WTC11 (cell line): ENCODE data around the gene LPAR3. TPM values are rescaled to one million over a fixed set of nuclear protein-coding genes. Genes with fewer than 3 reads are reported as not detected.

Experiments used
- ATAC-seq: fragments of 200-7000 bp; cut with Tn5 transposase; 2 replicates; pipeline ENCODE4 v1.10.0; 2021; ENCODE audit warnings: mild to moderate bottlenecking, moderate library complexity
- CTCF ChIA-PET: fragments of 300-600 bp; sonication (Branson Sonifier 250); formaldehyde crosslinking; loops from one replicate; lab custom pipeline; 2021; ENCODE audit warnings: antibody characterized with exemption; lab: Charles Lee
- POLR2A ChIA-PET: fragments of 350-600 bp; sonication (Branson Sonifier 250); formaldehyde crosslinking; loops from one replicate; lab custom pipeline; 2021; ENCODE audit warnings: antibody characterized with exemption; lab: Charles Lee
- DNase-seq: peaks from one replicate; pipeline ENCODE4 v3.0.0; 2021; ENCODE audit warnings: low spot score
- H3K27ac Mint-ChIP-seq: 2 replicates; pipeline ENCODE4 v1.8.0; 2021; ENCODE audit warnings: mixed read lengths
- H3K27me3 Mint-ChIP-seq: 2 replicates; pipeline ENCODE4 v1.8.0; 2021; ENCODE audit warnings: low read depth, mild to moderate bottlenecking, moderate library complexity, mixed read lengths
- H3K36me3 Mint-ChIP-seq: 2 replicates; pipeline ENCODE4 v1.8.0; 2021; ENCODE audit warnings: mixed read lengths
- H3K4me1 Mint-ChIP-seq: 2 replicates; pipeline ENCODE4 v1.8.0; 2022; ENCODE audit warnings: mixed read lengths
- H3K4me3 Mint-ChIP-seq: 2 replicates; pipeline ENCODE4 v1.8.0; 2021; ENCODE audit warnings: mild to moderate bottlenecking, moderate library complexity, mixed read lengths
- H3K9me3 Mint-ChIP-seq: 2 replicates; pipeline ENCODE4 v1.8.0; 2021; ENCODE audit warnings: mixed read lengths
- ATF3 ChIP-seq: sonication (generic); formaldehyde crosslinking; conservative IDR thresholded peaks from 2 replicates; pipeline ENCODE4 v1.8.1; 2022; ENCODE audit warnings: mild to moderate bottlenecking, missing genetic modification reagents
- ESRRA ChIP-seq: sonication (generic); formaldehyde crosslinking; IDR thresholded peaks from 2 replicates; pipeline ENCODE4 v1.8.1; 2022; ENCODE audit warnings: mild to moderate bottlenecking, missing genetic modification reagents, borderline replicate concordance
- ETV6 ChIP-seq: sonication (generic); formaldehyde crosslinking; IDR thresholded peaks from 2 replicates; pipeline ENCODE4 v1.8.1; 2022; ENCODE audit warnings: mild to moderate bottlenecking, missing genetic modification reagents
- FOXJ3 ChIP-seq: sonication (generic); formaldehyde crosslinking; IDR thresholded peaks from 2 replicates; pipeline ENCODE4 v1.9.0; 2021; ENCODE audit warnings: missing genetic modification reagents, mild to moderate bottlenecking, borderline replicate concordance
- GABPB1 ChIP-seq: sonication (generic); formaldehyde crosslinking; IDR thresholded peaks from 2 replicates; pipeline ENCODE4 v1.8.1; 2023; ENCODE audit warnings: mild to moderate bottlenecking, missing genetic modification reagents
- GTF2I ChIP-seq: fragments of 250-450 bp; sonication (Bioruptor Pico); conservative IDR thresholded peaks from 2 replicates; pipeline ENCODE4 v1.4.0; 2021; ENCODE audit warnings: mild to moderate bottlenecking
- HMGA2 ChIP-seq: fragments of 250-450 bp; sonication (Bioruptor Pico); IDR thresholded peaks from 2 replicates; pipeline ENCODE4 v1.4.0; 2021; ENCODE audit warnings: mild to moderate bottlenecking, moderate library complexity
- IRF1 ChIP-seq: sonication (generic); formaldehyde crosslinking; IDR thresholded peaks from 2 replicates; pipeline ENCODE4 v1.8.0; 2023; ENCODE audit warnings: missing genetic modification reagents
- KAT7 ChIP-seq: sonication (generic); formaldehyde crosslinking; IDR thresholded peaks from 2 replicates; pipeline ENCODE4 v1.8.1; 2023; ENCODE audit warnings: missing genetic modification reagents, mild to moderate bottlenecking, borderline replicate concordance
- NFE2L1 ChIP-seq: sonication (generic); formaldehyde crosslinking; IDR thresholded peaks from 2 replicates; pipeline ENCODE4 v1.8.1; 2023; ENCODE audit warnings: missing genetic modification reagents
- NFYB ChIP-seq: sonication (generic); formaldehyde crosslinking; conservative IDR thresholded peaks from 2 replicates; pipeline ENCODE4 v1.8.0; 2022; ENCODE audit warnings: low read depth, missing genetic modification reagents
- NR3C1 ChIP-seq: sonication (generic); formaldehyde crosslinking; conservative IDR thresholded peaks from 2 replicates; pipeline ENCODE4 v1.8.1; 2023; ENCODE audit warnings: low read depth, mild to moderate bottlenecking, missing genetic modification reagents
- PRRX2 ChIP-seq: fragments of 250-450 bp; sonication (Bioruptor Pico); IDR thresholded peaks from 2 replicates; pipeline ENCODE4 v1.8.0; 2021; ENCODE audit warnings: mild to moderate bottlenecking
- SMAD3 ChIP-seq: sonication (generic); formaldehyde crosslinking; IDR thresholded peaks from 2 replicates; pipeline ENCODE4 v1.8.0; 2022; ENCODE audit warnings: missing genetic modification reagents, mild to moderate bottlenecking, borderline replicate concordance
- SMAD4 ChIP-seq: sonication (generic); formaldehyde crosslinking; IDR thresholded peaks from 2 replicates; pipeline ENCODE4 v1.8.0; 2022; ENCODE audit warnings: mild to moderate bottlenecking, missing genetic modification reagents
- SOX15 ChIP-seq: fragments of 250-450 bp; sonication (Bioruptor Pico); IDR thresholded peaks from 2 replicates; pipeline ENCODE4 v1.9.0; 2021; ENCODE audit warnings: mild to moderate bottlenecking
- TP53 ChIP-seq: sonication (generic); formaldehyde crosslinking; IDR thresholded peaks from 2 replicates; pipeline ENCODE4 v1.8.1; 2023; ENCODE audit warnings: mild to moderate bottlenecking, missing genetic modification reagents
- USF1 ChIP-seq: sonication (generic); formaldehyde crosslinking; IDR thresholded peaks from 2 replicates; pipeline ENCODE4 v1.8.0; 2022; ENCODE audit warnings: mild to moderate bottlenecking, missing genetic modification reagents
- ZNF317 ChIP-seq: sonication (generic); formaldehyde crosslinking; IDR thresholded peaks from 2 replicates; pipeline ENCODE4 v1.8.1; 2023; ENCODE audit warnings: low read depth, mild to moderate bottlenecking, moderate library complexity, missing genetic modification reagents, borderline replicate concordance
- ZNF425 ChIP-seq: fragments of 250-450 bp; sonication (Bioruptor Pico); conservative IDR thresholded peaks from 2 replicates; pipeline ENCODE4 v1.9.0; 2021; ENCODE audit warnings: mild to moderate bottlenecking
- total RNA-seq: library from RNA; stranded (reverse); gene quantifications from 3 replicates; pipeline ENCODE4 v1.2.3, GENCODE V29; 2021
- TF ChIP-seq, protein P1 (sequence below): sonication (generic); formaldehyde crosslinking; IDR thresholded peaks from 2 replicates; pipeline ENCODE4 v1.8.1; 2023; ENCODE audit warnings: mild to moderate bottlenecking, missing genetic modification reagents
- TF ChIP-seq, protein P2 (sequence below): fragments of 250-450 bp; sonication (Bioruptor Pico); IDR thresholded peaks from 2 replicates; pipeline ENCODE4 v1.8.0; 2021; ENCODE audit warnings: mild to moderate bottlenecking
- TF ChIP-seq, protein P3 (sequence below): sonication (generic); formaldehyde crosslinking; IDR thresholded peaks from 2 replicates; pipeline ENCODE4 v1.8.1; 2023; ENCODE audit warnings: mild to moderate bottlenecking, missing genetic modification reagents

The LPAR3 gene
- total RNA-seq, 1 experiment from 2014 or later = 33.3 TPM

- no peak for TF ChIP-seq TP53
Observed at GRCh38 chr1:84899969-84900368, 7.0 kb upstream of the LPAR3 start (continued).

DNA sequence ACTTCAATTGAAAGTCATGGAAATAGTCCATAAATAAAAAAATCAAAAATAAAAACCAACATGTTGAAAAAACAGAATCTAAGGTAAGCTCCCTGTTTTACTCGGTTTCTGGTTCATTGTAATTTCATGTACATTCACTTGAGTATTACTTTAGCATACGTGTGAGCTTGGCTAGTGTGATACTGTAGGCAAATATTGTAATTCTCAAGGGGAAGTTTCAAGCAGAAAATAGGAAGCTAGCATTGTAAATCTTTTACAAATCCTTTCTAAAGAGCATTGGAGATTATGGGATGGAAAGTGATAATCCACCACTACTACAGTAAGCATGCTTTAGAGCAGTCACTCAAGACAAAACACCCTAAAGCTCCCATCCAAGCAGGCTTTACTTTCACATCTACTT lies 3.3 kb upstream of the LPAR3 start:
- Mint-ChIP-seq H3K4me1 (peaks cover 38% of the 10 kb centered on the region), H3K27ac (no peak overlapping the region), H3K27me3 (peaks cover 21% of the 10 kb centered on the region), H3K36me3 (peaks cover 3% of the 10 kb centered on the region), H3K4me3 (no peak overlapping the region), H3K9me3 (peaks cover 10% of the 10 kb centered on the region)
- ATAC-seq = no peak
- no peak for DNase-seq
- TF ChIP-seq USF1 (CRISPR knock-in tag) (no peak), ESRRA (CRISPR knock-in tag) (no peak), IRF1 (CRISPR knock-in tag) (no peak)
- CTCF ChIA-PET = no interaction called here
- POLR2A ChIA-PET = no interaction called here

- TF ChIP-seq SMAD4 (no peak), PRRX2 (no peak), ATF3 (CRISPR knock-in tag) (no peak), NFYB (CRISPR knock-in tag) (no peak), NR3C1 (no peak), NFE2L1 (CRISPR knock-in tag) (no peak), SMAD3 (CRISPR knock-in tag) (no peak), SOX15 (no peak), KAT7 (CRISPR knock-in tag) (no peak), GTF2I (CRISPR knock-in tag) (no peak), TP53 (no peak), ETV6 (no peak), GABPB1 (no peak), ZNF317 (no peak), ZNF425 (no peak), FOXJ3 (CRISPR knock-in tag) (no peak), HMGA2 (CRISPR knock-in tag) (no peak)
- TF ChIP-seq, protein P1, sequence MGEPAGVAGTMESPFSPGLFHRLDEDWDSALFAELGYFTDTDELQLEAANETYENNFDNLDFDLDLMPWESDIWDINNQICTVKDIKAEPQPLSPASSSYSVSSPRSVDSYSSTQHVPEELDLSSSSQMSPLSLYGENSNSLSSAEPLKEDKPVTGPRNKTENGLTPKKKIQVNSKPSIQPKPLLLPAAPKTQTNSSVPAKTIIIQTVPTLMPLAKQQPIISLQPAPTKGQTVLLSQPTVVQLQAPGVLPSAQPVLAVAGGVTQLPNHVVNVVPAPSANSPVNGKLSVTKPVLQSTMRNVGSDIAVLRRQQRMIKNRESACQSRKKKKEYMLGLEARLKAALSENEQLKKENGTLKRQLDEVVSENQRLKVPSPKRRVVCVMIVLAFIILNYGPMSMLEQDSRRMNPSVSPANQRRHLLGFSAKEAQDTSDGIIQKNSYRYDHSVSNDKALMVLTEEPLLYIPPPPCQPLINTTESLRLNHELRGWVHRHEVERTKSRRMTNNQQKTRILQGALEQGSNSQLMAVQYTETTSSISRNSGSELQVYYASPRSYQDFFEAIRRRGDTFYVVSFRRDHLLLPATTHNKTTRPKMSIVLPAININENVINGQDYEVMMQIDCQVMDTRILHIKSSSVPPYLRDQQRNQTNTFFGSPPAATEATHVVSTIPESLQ = no peak
- TF ChIP-seq, protein P2, sequence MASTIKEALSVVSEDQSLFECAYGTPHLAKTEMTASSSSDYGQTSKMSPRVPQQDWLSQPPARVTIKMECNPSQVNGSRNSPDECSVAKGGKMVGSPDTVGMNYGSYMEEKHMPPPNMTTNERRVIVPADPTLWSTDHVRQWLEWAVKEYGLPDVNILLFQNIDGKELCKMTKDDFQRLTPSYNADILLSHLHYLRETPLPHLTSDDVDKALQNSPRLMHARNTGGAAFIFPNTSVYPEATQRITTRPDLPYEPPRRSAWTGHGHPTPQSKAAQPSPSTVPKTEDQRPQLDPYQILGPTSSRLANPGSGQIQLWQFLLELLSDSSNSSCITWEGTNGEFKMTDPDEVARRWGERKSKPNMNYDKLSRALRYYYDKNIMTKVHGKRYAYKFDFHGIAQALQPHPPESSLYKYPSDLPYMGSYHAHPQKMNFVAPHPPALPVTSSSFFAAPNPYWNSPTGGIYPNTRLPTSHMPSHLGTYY (CRISPR knock-in tag) = no peak
- TF ChIP-seq, protein P3, sequence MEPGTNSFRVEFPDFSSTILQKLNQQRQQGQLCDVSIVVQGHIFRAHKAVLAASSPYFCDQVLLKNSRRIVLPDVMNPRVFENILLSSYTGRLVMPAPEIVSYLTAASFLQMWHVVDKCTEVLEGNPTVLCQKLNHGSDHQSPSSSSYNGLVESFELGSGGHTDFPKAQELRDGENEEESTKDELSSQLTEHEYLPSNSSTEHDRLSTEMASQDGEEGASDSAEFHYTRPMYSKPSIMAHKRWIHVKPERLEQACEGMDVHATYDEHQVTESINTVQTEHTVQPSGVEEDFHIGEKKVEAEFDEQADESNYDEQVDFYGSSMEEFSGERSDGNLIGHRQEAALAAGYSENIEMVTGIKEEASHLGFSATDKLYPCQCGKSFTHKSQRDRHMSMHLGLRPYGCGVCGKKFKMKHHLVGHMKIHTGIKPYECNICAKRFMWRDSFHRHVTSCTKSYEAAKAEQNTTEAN (CRISPR knock-in tag) = no peak
- ATAC-seq (no peak), DNase-seq (no peak)
- Mint-ChIP-seq H3K9me3 (no peaks in the 10 kb centered on the region), H3K27me3 (peaks cover 21% of the 10 kb centered on the region), H3K36me3 (peaks cover 12% of the 10 kb centered on the region; the same call in 1 of the 2 replicates), H3K4me1 (peaks cover 53% of the 10 kb centered on the region), H3K4me3 (no peak overlapping the region), H3K27ac (no peak overlapping the region)
- CTCF ChIA-PET = interaction anchor here (1.0 kb wide), 1 partner anchor 115 kb away, joined by 3 read pairs; no protein-coding TSS in a partner anchor
- POLR2A ChIA-PET = no interaction called here
Observed at GRCh38 chr1:84890566-84890965, 2.4 kb downstream of the LPAR3 start.
